HCT116 (cell line): ENCODE measurements around the gene CACNB2. TPM values are rescaled to one million over a fixed set of nuclear protein-coding genes. Genes with fewer than 3 reads are reported as not detected.

Source experiments
- ATAC-seq: fragments of 200-7000 bp; cut with Tn5 transposase; 2 replicates; pipeline ENCODE4 v1.9.1; 2020; ENCODE audit warnings: mild to moderate bottlenecking, moderate library complexity
- BruUV-seq: library from RNA; stranded (reverse); fragments of 400-500 nt; replicated peaks from 2 replicates; lab custom pipeline; 2021; lab: Mats Ljungman, UMichigan
- CTCF ChIA-PET: fragments of 300-600 bp; sonication (Branson Sonifier 250); formaldehyde crosslinking; loops from one replicate; lab custom pipeline; 2021; ENCODE audit warnings: antibody characterized with exemption; lab: Charles Lee
- POLR2A ChIA-PET: fragments of 300-600, 350-600 bp; sonication (Branson Sonifier 250); formaldehyde crosslinking; loops from one replicate; lab custom pipeline; 2021; ENCODE audit warnings: antibody characterized with exemption; lab: Charles Lee
- RAD21 ChIA-PET, 2 experiments: fragments of 300-600 bp; sonication (Branson Sonifier 250); formaldehyde crosslinking; loops; one replicate each; lab custom pipeline; 2023; ENCODE audit warnings: low total read pairs in 2 of 2; ENCODE audit not compliant: uncharacterized antibody in 2 of 2, unreplicated experiment in 2 of 2, low non-redundant PET in 1 of 2; lab: Charles Lee
- DNase-seq: peaks from one replicate; pipeline ENCODE4 v3.0.0-alpha.2; 2010; ENCODE audit warnings: low read depth, low spot score
- H2AFZ ChIP-seq: fragments of 200-600 bp; shearing (Covaris generic), sonication (generic); 2 replicates; pipeline ENCODE4 v1.6.1; 2017; ENCODE audit warnings: low read depth, mixed run types, mixed read lengths, antibody characterized with exemption, low read length; ENCODE audit not compliant: poor library complexity, severe bottlenecking
- H3K27ac ChIP-seq: 2 replicates; pipeline ENCODE4 v1.5.1; 2012; ENCODE audit warnings: low read depth, low read length
- H3K27me3 ChIP-seq: fragments of 200-600 bp; sonication (generic); 2 replicates; pipeline ENCODE4 v1.6.1; 2016; ENCODE audit warnings: mixed run types, low read length, mixed read lengths; ENCODE audit not compliant: insufficient read depth
- H3K36me3 ChIP-seq, 2 experiments: fragments of 200-500 bp in 1 of 2; fragments of 200-600 bp in 1 of 2; sonication (Bioruptor generic) in 1 of 2; sonication (generic) in 1 of 2; 2 replicates each; pipeline versions ENCODE4 v1.5.1 to v1.6.1; 2014 to 2016; ENCODE audit warnings: low read length in 2 of 2, inconsistent platforms in 1 of 2, mixed read lengths in 1 of 2, mixed run types in 1 of 2; ENCODE audit not compliant: insufficient read depth in 2 of 2, control insufficient read depth in 1 of 2
- H3K4me1 ChIP-seq, 2 experiments: fragments of 200-600 bp in 1 of 2; sonication (generic) in 1 of 2; 2 replicates each; pipeline versions ENCODE4 v1.5.1 to v1.6.1; 2012 to 2017; ENCODE audit warnings: low read length in 2 of 2, inconsistent platforms in 1 of 2, mild to moderate bottlenecking in 1 of 2, mixed read lengths in 1 of 2, mixed run types in 1 of 2, moderate library complexity in 1 of 2; ENCODE audit not compliant: insufficient read depth in 2 of 2, control insufficient read depth in 1 of 2
- H3K4me2 ChIP-seq: fragments of 200-600 bp; sonication (generic); 2 replicates; pipeline ENCODE4 v1.6.1; 2017; ENCODE audit warnings: mixed run types, low read length, mixed read lengths
- H3K4me3 ChIP-seq, 2 experiments: fragments of 200-600 bp in 1 of 2; sonication (generic) in 1 of 2; replicated peaks in 1 of 2; 2 replicates each; pipeline ENCODE4 v1.5.1; 2011 to 2016; ENCODE audit warnings: low read length in 2 of 2, control low read depth in 1 of 2, low read depth in 1 of 2, mild to moderate bottlenecking in 1 of 2, mixed read lengths in 1 of 2, mixed run types in 1 of 2
- H3K79me2 ChIP-seq: fragments of 200-600 bp; sonication (generic); 2 replicates; pipeline ENCODE4 v1.6.1; 2017; ENCODE audit warnings: mild to moderate bottlenecking, mixed run types, low read length, moderate library complexity, mixed read lengths; ENCODE audit not compliant: insufficient read depth
- H3K9ac ChIP-seq: fragments of 200-600 bp; sonication (generic); 2 replicates; pipeline ENCODE4 v1.6.1; 2016; ENCODE audit warnings: low read length, mixed read lengths
- H3K9me2 ChIP-seq: fragments of 200-600 bp; sonication (generic), shearing (Covaris generic); 2 replicates; pipeline ENCODE4 v1.6.1; 2017; ENCODE audit warnings: mixed run types, mild to moderate bottlenecking, moderate library complexity; ENCODE audit not compliant: insufficient read depth
- H3K9me3 ChIP-seq, 2 experiments: fragments of 200-500 bp in 1 of 2; fragments of 200-600 bp in 1 of 2; sonication (Bioruptor generic) in 1 of 2; sonication (generic) in 1 of 2; 2 replicates each; pipeline ENCODE4 v1.6.1; 2014 to 2017; ENCODE audit warnings: low read length in 2 of 2, mixed read lengths in 2 of 2, inconsistent platforms in 1 of 2, low read depth in 1 of 2, mild to moderate bottlenecking in 1 of 2, mixed run types in 1 of 2, moderate library complexity in 1 of 2; ENCODE audit not compliant: control insufficient read depth in 1 of 2, insufficient read depth in 1 of 2
- H4K20me1 ChIP-seq: fragments of 200-600 bp; sonication (generic), shearing (Covaris generic); 2 replicates; pipeline ENCODE4 v1.6.1; 2017; ENCODE audit warnings: mixed run types, mild to moderate bottlenecking, moderate library complexity; ENCODE audit not compliant: insufficient read depth
- EZH2 ChIP-seq: fragments of 200-600 bp; sonication (generic); IDR thresholded peaks from 2 replicates; pipeline ENCODE4 v1.6.1; 2017; ENCODE audit warnings: antibody characterized with exemption, mixed run types
- EZH2phosphoT487 ChIP-seq: fragments of 200-600 bp; IDR thresholded peaks from 2 replicates; pipeline ENCODE4 v1.6.1; 2018; ENCODE audit warnings: antibody characterized with exemption, borderline replicate concordance
- POLR2AphosphoS5 ChIP-seq: IDR thresholded peaks from 2 replicates; pipeline ENCODE4 v1.6.1; 2011; ENCODE audit warnings: mild to moderate bottlenecking, low read depth, low read length, moderate library complexity
- SIN3A ChIP-seq: IDR thresholded peaks from 2 replicates; pipeline ENCODE4 v1.6.1; 2012; ENCODE audit warnings: low read depth
- YY1 ChIP-seq: IDR thresholded peaks from 2 replicates; pipeline ENCODE4 v1.6.1; 2011; ENCODE audit warnings: low read length, low read depth, moderate library complexity, mild to moderate bottlenecking; ENCODE audit not compliant: insufficient replicate concordance; ENCODE audit errors: extremely low read depth
- ZNF274 ChIP-seq: fragments of 200-500 bp; sonication (Bioruptor generic); IDR thresholded peaks from 2 replicates; pipeline ENCODE4 v1.6.1; 2014; ENCODE audit warnings: mild to moderate bottlenecking, low read depth, low read length, inconsistent platforms
- intact Hi-C: fragments of 100-400 bp; cut with micrococcal nuclease; formaldehyde crosslinking; loops from 2 replicates; pipeline ENCODE4 v1.10.0; 2022
- total RNA-seq: library from RNA; stranded (reverse); gene quantifications from one replicate; pipeline ENCODE4 v1.2.1, GENCODE V29; 2021; ENCODE audit not compliant: unreplicated experiment
- TF ChIP-seq, protein P1 (sequence below): IDR thresholded peaks from 2 replicates; pipeline ENCODE4 v1.6.1; 2012; ENCODE audit warnings: low read depth
- TF ChIP-seq, protein P2 (sequence below): IDR thresholded peaks from 2 replicates; pipeline ENCODE4 v1.6.1; 2011; ENCODE audit warnings: mild to moderate bottlenecking, low read length, moderate library complexity; ENCODE audit not compliant: insufficient replicate concordance; ENCODE audit errors: extremely low read depth

The CACNB2 gene
- total RNA-seq, 1 experiment from 2014 or later = 0.71 TPM

DNA sequence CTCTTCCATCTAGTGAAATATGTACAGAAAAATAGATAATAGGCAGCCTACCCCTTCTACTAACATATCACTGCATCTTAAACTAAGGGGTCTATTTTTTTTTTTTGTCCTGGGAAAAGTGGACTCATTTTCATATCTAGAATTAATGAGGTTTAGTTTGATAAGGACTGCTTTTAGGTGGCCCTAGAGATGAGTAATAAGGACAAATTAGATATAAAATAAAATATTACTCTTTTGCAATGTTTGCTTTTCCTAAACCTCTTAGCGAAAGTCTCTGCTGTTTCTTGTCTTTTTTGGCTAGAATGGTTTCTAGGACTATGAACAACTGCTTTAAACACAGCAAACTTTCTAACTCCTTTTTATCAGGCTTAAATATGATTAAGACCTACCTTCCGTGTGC, 83.7 kb downstream of the CACNB2 start:
- no peaks in the 10 kb centered on the region for H3K9me3 ChIP-seq
- ATAC-seq (no peak), DNase-seq (no peak)
- H3K4me2 ChIP-seq = no peak overlapping the region
- no peaks in the 10 kb centered on the region for H3K79me2 ChIP-seq
- no peak overlapping the region for H3K9ac ChIP-seq
- intact Hi-C loops = no loop called here
- H3K4me3 ChIP-seq = no peak overlapping the region
- H2AFZ ChIP-seq = no peak overlapping the region
- no peak overlapping the region for H3K27ac ChIP-seq
- ChIA-PET RAD21 (no interaction called here), CTCF (interaction anchor here (0.5 to 2.7 kb wide), 3 partner anchors 7 to 376 kb away, joined by 3 to 16 read pairs (median 3); no protein-coding TSS in a partner anchor), POLR2A (no interaction called here)
- no peaks in the 10 kb centered on the region for H4K20me1 ChIP-seq
- BruUV-seq = no TSS peak
- no peak for TF ChIP-seq EZH2
- no peak for TF ChIP-seq SIN3A
- no peak for TF ChIP-seq POLR2AphosphoS5
- no peak for TF ChIP-seq EZH2phosphoT487
- TF ChIP-seq, protein P1, sequence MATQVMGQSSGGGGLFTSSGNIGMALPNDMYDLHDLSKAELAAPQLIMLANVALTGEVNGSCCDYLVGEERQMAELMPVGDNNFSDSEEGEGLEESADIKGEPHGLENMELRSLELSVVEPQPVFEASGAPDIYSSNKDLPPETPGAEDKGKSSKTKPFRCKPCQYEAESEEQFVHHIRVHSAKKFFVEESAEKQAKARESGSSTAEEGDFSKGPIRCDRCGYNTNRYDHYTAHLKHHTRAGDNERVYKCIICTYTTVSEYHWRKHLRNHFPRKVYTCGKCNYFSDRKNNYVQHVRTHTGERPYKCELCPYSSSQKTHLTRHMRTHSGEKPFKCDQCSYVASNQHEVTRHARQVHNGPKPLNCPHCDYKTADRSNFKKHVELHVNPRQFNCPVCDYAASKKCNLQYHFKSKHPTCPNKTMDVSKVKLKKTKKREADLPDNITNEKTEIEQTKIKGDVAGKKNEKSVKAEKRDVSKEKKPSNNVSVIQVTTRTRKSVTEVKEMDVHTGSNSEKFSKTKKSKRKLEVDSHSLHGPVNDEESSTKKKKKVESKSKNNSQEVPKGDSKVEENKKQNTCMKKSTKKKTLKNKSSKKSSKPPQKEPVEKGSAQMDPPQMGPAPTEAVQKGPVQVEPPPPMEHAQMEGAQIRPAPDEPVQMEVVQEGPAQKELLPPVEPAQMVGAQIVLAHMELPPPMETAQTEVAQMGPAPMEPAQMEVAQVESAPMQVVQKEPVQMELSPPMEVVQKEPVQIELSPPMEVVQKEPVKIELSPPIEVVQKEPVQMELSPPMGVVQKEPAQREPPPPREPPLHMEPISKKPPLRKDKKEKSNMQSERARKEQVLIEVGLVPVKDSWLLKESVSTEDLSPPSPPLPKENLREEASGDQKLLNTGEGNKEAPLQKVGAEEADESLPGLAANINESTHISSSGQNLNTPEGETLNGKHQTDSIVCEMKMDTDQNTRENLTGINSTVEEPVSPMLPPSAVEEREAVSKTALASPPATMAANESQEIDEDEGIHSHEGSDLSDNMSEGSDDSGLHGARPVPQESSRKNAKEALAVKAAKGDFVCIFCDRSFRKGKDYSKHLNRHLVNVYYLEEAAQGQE = no peak
- TF ChIP-seq, protein P2, sequence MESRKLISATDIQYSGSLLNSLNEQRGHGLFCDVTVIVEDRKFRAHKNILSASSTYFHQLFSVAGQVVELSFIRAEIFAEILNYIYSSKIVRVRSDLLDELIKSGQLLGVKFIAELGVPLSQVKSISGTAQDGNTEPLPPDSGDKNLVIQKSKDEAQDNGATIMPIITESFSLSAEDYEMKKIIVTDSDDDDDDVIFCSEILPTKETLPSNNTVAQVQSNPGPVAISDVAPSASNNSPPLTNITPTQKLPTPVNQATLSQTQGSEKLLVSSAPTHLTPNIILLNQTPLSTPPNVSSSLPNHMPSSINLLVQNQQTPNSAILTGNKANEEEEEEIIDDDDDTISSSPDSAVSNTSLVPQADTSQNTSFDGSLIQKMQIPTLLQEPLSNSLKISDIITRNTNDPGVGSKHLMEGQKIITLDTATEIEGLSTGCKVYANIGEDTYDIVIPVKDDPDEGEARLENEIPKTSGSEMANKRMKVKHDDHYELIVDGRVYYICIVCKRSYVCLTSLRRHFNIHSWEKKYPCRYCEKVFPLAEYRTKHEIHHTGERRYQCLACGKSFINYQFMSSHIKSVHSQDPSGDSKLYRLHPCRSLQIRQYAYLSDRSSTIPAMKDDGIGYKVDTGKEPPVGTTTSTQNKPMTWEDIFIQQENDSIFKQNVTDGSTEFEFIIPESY = no peak
- TF ChIP-seq YY1 = no peak
- TF ChIP-seq ZNF274 = no peak
- H3K27me3 ChIP-seq = no peaks in the 10 kb centered on the region
- no peaks in the 10 kb centered on the region for H3K36me3 ChIP-seq
- no peaks in the 10 kb centered on the region for H3K4me1 ChIP-seq
- H3K9me2 ChIP-seq = no peaks in the 10 kb centered on the region
